ENCODE data around the gene LYRM4.

The LYRM4 gene

DNA sequence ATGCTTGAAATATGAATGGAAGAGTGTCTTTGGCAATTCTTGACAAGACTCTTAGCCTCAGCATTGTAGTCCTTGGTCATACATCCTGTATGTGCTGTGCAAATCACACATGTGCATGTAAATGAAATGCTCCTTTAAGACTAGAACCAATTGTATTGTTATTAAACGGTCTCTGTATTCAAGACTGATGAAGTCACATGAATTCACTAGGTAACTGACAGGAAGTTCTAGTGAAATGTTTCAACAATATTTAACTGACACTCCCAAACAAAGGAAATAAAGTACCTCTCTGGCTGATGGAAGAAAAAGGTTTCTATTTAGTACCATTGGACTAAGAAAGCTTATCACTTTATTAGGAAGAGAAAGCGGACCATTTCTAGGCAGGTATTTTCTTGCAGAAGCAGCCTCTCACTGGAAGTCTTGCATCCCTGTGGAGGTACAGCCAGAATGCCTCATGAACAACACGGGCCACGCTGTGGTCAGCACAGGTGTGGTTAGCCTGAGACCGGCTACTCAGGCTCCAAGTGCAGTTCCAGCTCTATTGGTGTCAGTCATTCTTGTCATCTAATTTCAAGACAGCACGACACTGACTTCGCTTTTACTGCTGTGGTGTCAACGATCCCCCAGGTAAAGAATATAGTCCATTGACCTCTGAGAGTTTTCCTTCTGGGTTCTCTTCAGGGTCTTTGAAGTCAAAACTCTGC, 158.3 kb downstream of the LYRM4 start:
- no peaks in the 10 kb centered on the region for H3K36me3 ChIP-seq (ENCODE audit: control insufficient read depth in 2 of 2, insufficient read depth in 1 of 2, low read length in 2 of 2)
- H3K4me1 ChIP-seq (ENCODE audit: control insufficient read depth, insufficient read depth, low read length): no peaks in the 10 kb centered on the region
- TF ChIP-seq ZNF560 (tag by site-specific recombination; IDR thresholded peaks at IDR 0.05; ENCODE audit: borderline replicate concordance): no peak
- no peak for TF ChIP-seq SP2 (tag by site-specific recombination; IDR thresholded peaks at IDR 0.05)
- TF ChIP-seq ZBTB21 (tag by site-specific recombination; IDR thresholded peaks at IDR 0.05): no peak
- no peak for TF ChIP-seq GLI2 (tag by site-specific recombination; IDR thresholded peaks at IDR 0.05; ENCODE audit: borderline replicate concordance, low read depth)
- TF ChIP-seq IKZF3 (tag by site-specific recombination; IDR thresholded peaks at IDR 0.05): no peak
- TF ChIP-seq BCL11B (tag by site-specific recombination; IDR thresholded peaks at IDR 0.05; ENCODE audit: low read depth): no peak
- no peak for TF ChIP-seq ZNF112 (tag by site-specific recombination; IDR thresholded peaks at IDR 0.05)
- TF ChIP-seq, protein P1, sequence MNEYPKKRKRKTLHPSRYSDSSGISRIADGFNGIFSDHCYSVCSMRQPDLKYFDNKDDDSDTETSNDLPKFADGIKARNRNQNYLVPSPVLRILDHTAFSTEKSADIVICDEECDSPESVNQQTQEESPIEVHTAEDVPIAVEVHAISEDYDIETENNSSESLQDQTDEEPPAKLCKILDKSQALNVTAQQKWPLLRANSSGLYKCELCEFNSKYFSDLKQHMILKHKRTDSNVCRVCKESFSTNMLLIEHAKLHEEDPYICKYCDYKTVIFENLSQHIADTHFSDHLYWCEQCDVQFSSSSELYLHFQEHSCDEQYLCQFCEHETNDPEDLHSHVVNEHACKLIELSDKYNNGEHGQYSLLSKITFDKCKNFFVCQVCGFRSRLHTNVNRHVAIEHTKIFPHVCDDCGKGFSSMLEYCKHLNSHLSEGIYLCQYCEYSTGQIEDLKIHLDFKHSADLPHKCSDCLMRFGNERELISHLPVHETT (tag by site-specific recombination; IDR thresholded peaks at IDR 0.05): no peak
- TF ChIP-seq ZBTB20 (tag by site-specific recombination; IDR thresholded peaks at IDR 0.05): no peak
- no peak for TF ChIP-seq TRIM28 (IDR thresholded peaks at IDR 0.05; ENCODE audit: borderline replicate concordance, low read length)
- TF ChIP-seq ZNF174 (tag by site-specific recombination; IDR thresholded peaks at IDR 0.05): no peak
- TF ChIP-seq, protein P2, sequence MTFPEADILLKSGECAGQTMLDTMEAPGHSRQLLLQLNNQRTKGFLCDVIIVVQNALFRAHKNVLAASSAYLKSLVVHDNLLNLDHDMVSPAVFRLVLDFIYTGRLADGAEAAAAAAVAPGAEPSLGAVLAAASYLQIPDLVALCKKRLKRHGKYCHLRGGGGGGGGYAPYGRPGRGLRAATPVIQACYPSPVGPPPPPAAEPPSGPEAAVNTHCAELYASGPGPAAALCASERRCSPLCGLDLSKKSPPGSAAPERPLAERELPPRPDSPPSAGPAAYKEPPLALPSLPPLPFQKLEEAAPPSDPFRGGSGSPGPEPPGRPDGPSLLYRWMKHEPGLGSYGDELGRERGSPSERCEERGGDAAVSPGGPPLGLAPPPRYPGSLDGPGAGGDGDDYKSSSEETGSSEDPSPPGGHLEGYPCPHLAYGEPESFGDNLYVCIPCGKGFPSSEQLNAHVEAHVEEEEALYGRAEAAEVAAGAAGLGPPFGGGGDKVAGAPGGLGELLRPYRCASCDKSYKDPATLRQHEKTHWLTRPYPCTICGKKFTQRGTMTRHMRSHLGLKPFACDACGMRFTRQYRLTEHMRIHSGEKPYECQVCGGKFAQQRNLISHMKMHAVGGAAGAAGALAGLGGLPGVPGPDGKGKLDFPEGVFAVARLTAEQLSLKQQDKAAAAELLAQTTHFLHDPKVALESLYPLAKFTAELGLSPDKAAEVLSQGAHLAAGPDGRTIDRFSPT (tag by site-specific recombination; IDR thresholded peaks at IDR 0.05): no peak
- no peak for TF ChIP-seq ZNF266 (tag by site-specific recombination; IDR thresholded peaks at IDR 0.05; ENCODE audit: low read depth)
- TF ChIP-seq WT1 (tag by site-specific recombination; IDR thresholded peaks at IDR 0.05): no peak
- TF ChIP-seq, protein P3, sequence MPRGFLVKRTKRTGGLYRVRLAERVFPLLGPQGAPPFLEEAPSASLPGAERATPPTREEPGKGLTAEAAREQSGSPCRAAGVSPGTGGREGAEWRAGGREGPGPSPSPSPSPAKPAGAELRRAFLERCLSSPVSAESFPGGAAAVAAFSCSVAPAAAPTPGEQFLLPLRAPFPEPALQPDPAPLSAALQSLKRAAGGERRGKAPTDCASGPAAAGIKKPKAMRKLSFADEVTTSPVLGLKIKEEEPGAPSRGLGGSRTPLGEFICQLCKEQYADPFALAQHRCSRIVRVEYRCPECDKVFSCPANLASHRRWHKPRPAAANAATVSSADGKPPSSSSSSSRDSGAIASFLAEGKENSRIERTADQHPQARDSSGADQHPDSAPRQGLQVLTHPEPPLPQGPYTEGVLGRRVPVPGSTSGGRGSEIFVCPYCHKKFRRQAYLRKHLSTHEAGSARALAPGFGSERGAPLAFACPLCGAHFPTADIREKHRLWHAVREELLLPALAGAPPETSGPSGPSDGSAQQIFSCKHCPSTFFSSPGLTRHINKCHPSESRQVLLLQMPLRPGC (tag by site-specific recombination; IDR thresholded peaks at IDR 0.05): no peak
- CTCF ChIA-PET: interaction anchor here (0.6 to 1.0 kb wide), 4 partner anchors 45 to 1904 kb away, joined by 3 read pairs; no protein-coding TSS in a partner anchor
- no peaks in the 10 kb centered on the region for H3K9me3 ChIP-seq (ENCODE audit: control insufficient read depth, insufficient read depth, low read depth, low read length)
- no peak overlapping the region for H3K4me3 ChIP-seq (ENCODE audit: low read depth, low read length)
- POLR2A ChIA-PET: no interaction called here
- H3K27ac ChIP-seq (ENCODE audit: extremely low read depth, low read depth, low read length): no peak overlapping the region

DNA sequence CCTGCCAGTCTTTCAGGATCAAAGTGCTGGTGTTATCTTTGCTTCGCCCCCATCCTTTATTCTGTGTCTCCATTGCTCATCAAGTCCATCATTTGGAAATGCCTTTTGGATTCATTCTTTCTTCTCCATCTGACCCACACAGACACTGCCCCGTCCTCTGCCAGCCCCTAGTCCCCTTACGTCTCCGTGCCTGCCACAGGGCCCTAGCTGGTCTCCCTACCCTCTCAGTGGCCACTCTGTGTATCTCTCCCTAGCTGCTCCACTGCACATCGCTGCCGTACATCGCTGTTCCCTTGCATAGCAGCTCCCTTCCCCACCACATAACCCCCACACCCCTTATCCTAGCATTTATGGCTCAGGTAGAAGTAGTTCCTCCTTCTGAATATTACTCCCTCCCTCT, 159.9 kb downstream of the LYRM4 start:
- CTCF ChIA-PET: interaction anchor here (1.0 to 1.3 kb wide), 3 partner anchors 13 to 115 kb away, joined by 3 to 5 read pairs (median 3); no protein-coding TSS in a partner anchor
- TF ChIP-seq ZSCAN30 (tag by site-specific recombination; IDR thresholded peaks at IDR 0.05) (no peak), ZNF555 (tag by site-specific recombination; conservative IDR thresholded peaks at IDR 0.05) (no peak), ZNF501 (tag by site-specific recombination; IDR thresholded peaks at IDR 0.05) (no peak), ZNF76 (tag by site-specific recombination; IDR thresholded peaks at IDR 0.05; ENCODE audit: borderline replicate concordance, low read depth) (no peak), ZNF157 (tag by site-specific recombination; IDR thresholded peaks at IDR 0.05) (no peak), ZNF571 (tag by site-specific recombination; IDR thresholded peaks at IDR 0.05) (no peak), ZNF416 (tag by site-specific recombination; IDR thresholded peaks at IDR 0.05) (no peak)
- TF ChIP-seq, protein P4, sequence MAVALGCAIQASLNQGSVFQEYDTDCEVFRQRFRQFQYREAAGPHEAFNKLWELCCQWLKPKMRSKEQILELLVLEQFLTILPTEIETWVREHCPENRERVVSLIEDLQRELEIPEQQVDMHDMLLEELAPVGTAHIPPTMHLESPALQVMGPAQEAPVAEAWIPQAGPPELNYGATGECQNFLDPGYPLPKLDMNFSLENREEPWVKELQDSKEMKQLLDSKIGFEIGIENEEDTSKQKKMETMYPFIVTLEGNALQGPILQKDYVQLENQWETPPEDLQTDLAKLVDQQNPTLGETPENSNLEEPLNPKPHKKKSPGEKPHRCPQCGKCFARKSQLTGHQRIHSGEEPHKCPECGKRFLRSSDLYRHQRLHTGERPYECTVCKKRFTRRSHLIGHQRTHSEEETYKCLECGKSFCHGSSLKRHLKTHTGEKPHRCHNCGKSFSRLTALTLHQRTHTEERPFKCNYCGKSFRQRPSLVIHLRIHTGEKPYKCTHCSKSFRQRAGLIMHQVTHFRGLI (tag by site-specific recombination; IDR thresholded peaks at IDR 0.05): no peak

More for the DNA sequence above, 159.9 kb downstream of the LYRM4 start:
- no peaks in the 10 kb centered on the region for H3K4me1 ChIP-seq (ENCODE audit: control insufficient read depth, insufficient read depth, low read length)
- no peaks in the 10 kb centered on the region for H3K9me3 ChIP-seq (ENCODE audit: control insufficient read depth, insufficient read depth, low read depth, low read length)
- H3K36me3 ChIP-seq (ENCODE audit: control insufficient read depth in 2 of 2, insufficient read depth in 1 of 2, low read length in 2 of 2): no peaks in the 10 kb centered on the region
- no peak overlapping the region for H3K27ac ChIP-seq (ENCODE audit: extremely low read depth, low read depth, low read length)
- H3K4me3 ChIP-seq (ENCODE audit: low read depth, low read length): no peak overlapping the region
- POLR2A ChIA-PET: interaction anchor here (0.6 kb wide), 1 partner anchor 11 kb away, joined by 4 read pairs; no protein-coding TSS in a partner anchor

All from HEK293 (cell line).